H9 (cell line): ENCODE data around the gene MELK. TPM values are rescaled to one million over a fixed set of nuclear protein-coding genes. Genes with fewer than 3 reads are reported as not detected.

ENCODE experiments used
- DNase-seq: peaks from one replicate; pipeline ENCODE4 v3.0.0-alpha.2; 2017
- H2AFZ ChIP-seq: one replicate; pipeline ENCODE4 v1.6.1; 2013; ENCODE audit warnings: mild to moderate bottlenecking, low read length, control low read depth, moderate library complexity
- H2AK5ac ChIP-seq: 2 replicates; pipeline ENCODE4 v1.6.1; 2013; ENCODE audit warnings: low read length, control low read depth, mixed read lengths; ENCODE audit not compliant: insufficient read length
- H2BK120ac ChIP-seq: one replicate; pipeline ENCODE4 v1.6.1; 2013; ENCODE audit warnings: low read depth, mild to moderate bottlenecking, low read length, control low read depth, inconsistent platforms; ENCODE audit not compliant: poor library complexity, severe bottlenecking
- H2BK12ac ChIP-seq: 2 replicates; pipeline ENCODE4 v1.6.1; 2013; ENCODE audit warnings: low read length, control low read depth, mixed read lengths, low read depth; ENCODE audit not compliant: insufficient read length
- H2BK15ac ChIP-seq: 2 replicates; pipeline ENCODE4 v1.6.1; 2013; ENCODE audit warnings: low read depth, low read length, control low read depth
- H2BK20ac ChIP-seq: one replicate; pipeline ENCODE4 v1.6.1; 2013; ENCODE audit warnings: low read depth, mild to moderate bottlenecking, low read length, control low read depth, inconsistent platforms; ENCODE audit not compliant: poor library complexity, severe bottlenecking
- H2BK5ac ChIP-seq: 2 replicates; pipeline ENCODE4 v1.6.1; 2013; ENCODE audit warnings: low read length, control low read depth, mixed read lengths; ENCODE audit not compliant: insufficient read length
- H3K14ac ChIP-seq: 2 replicates; pipeline ENCODE4 v1.6.1; 2013; ENCODE audit warnings: low read length, control low read depth; ENCODE audit not compliant: insufficient read depth
- H3K18ac ChIP-seq: 2 replicates; pipeline ENCODE4 v1.6.1; 2013; ENCODE audit warnings: low read depth, mild to moderate bottlenecking, mixed read lengths, low read length, control low read depth; ENCODE audit not compliant: insufficient read length
- H3K23ac ChIP-seq: 2 replicates; pipeline ENCODE4 v1.6.1; 2013; ENCODE audit warnings: low read length, control low read depth, mixed read lengths, low read depth; ENCODE audit not compliant: insufficient read length
- H3K23me2 ChIP-seq: 2 replicates; pipeline ENCODE4 v1.6.1; 2013; ENCODE audit warnings: low read depth, mild to moderate bottlenecking, mixed read lengths, low read length, control low read depth; ENCODE audit not compliant: insufficient read length, poor library complexity, severe bottlenecking
- H3K27ac ChIP-seq: 2 replicates; pipeline ENCODE4 v1.5.1; 2013; ENCODE audit warnings: low read length, control low read depth, mixed read lengths, low read depth; ENCODE audit not compliant: insufficient read length
- H3K27me3 ChIP-seq: 2 replicates; pipeline ENCODE4 v1.6.1; 2013; ENCODE audit warnings: low read length, control low read depth, inconsistent platforms; ENCODE audit not compliant: insufficient read depth
- H3K4ac ChIP-seq: 2 replicates; pipeline ENCODE4 v1.6.1; 2013; ENCODE audit warnings: low read depth, mild to moderate bottlenecking, control low read depth, inconsistent platforms, low read length, moderate library complexity
- H3K4me1 ChIP-seq: 2 replicates; pipeline ENCODE4 v1.6.1; 2013; ENCODE audit warnings: low read length, control low read depth, inconsistent platforms; ENCODE audit not compliant: insufficient read depth
- H3K4me2 ChIP-seq: 2 replicates; pipeline ENCODE4 v1.6.1; 2013; ENCODE audit warnings: low read length, control low read depth, mixed read lengths; ENCODE audit not compliant: insufficient read length, insufficient read depth
- H3K56ac ChIP-seq: 2 replicates; pipeline ENCODE4 v1.6.1; 2013; ENCODE audit warnings: low read depth, mild to moderate bottlenecking, mixed read lengths, low read length, control low read depth; ENCODE audit not compliant: insufficient read length
- H3K79me1 ChIP-seq: 2 replicates; pipeline ENCODE4 v1.6.1; 2013; ENCODE audit warnings: low read depth, mild to moderate bottlenecking, moderate library complexity, low read length, control low read depth, inconsistent platforms; ENCODE audit not compliant: insufficient read depth, poor library complexity, severe bottlenecking
- H3K79me2 ChIP-seq: 2 replicates; pipeline ENCODE4 v1.6.1; 2013; ENCODE audit warnings: low read length, control low read depth, inconsistent platforms; ENCODE audit not compliant: insufficient read depth
- H3K9ac ChIP-seq: 2 replicates; pipeline ENCODE4 v1.6.1; 2013; ENCODE audit warnings: low read length, control low read depth, mixed read lengths; ENCODE audit not compliant: insufficient read length; ENCODE audit errors: extremely low read depth
- H3K9me3 ChIP-seq: one replicate; pipeline ENCODE4 v1.6.1; 2013; ENCODE audit warnings: low read depth, low read length, inconsistent platforms; ENCODE audit not compliant: control insufficient read depth
- H3T11ph ChIP-seq: one replicate; pipeline ENCODE4 v1.6.1; 2013; ENCODE audit warnings: mild to moderate bottlenecking, low read length, control low read depth, inconsistent platforms
- H4K20me1 ChIP-seq: one replicate; pipeline ENCODE4 v1.6.1; 2013; ENCODE audit not compliant: control insufficient read depth, insufficient read length, insufficient read depth
- H4K5ac ChIP-seq: 2 replicates; pipeline ENCODE4 v1.6.1; 2013; ENCODE audit warnings: low read depth, mild to moderate bottlenecking, mixed read lengths, low read length, control low read depth; ENCODE audit not compliant: insufficient read length
- H4K8ac ChIP-seq: replicated peaks from 2 replicates; pipeline ENCODE4 v1.6.1; 2013; ENCODE audit warnings: low read length, control low read depth, mixed read lengths, low read depth; ENCODE audit not compliant: insufficient read length
- H4K91ac ChIP-seq: 2 replicates; pipeline ENCODE4 v1.6.1; 2013; ENCODE audit warnings: low read depth, mild to moderate bottlenecking, moderate library complexity, mixed read lengths, low read length, control low read depth; ENCODE audit not compliant: insufficient read length
- H3K27ac Mint-ChIP-seq, 3 experiments: 2 replicates in 2 of 3; 3 replicates in 1 of 3; pipeline ENCODE4 v1.8.0; 2020 to 2021; ENCODE audit warnings: mixed read lengths in 3 of 3, mild to moderate bottlenecking in 1 of 3, moderate library complexity in 1 of 3
- H3K27me3 Mint-ChIP-seq: 2 replicates; pipeline ENCODE4 v1.8.0; 2021; ENCODE audit warnings: low read depth, mild to moderate bottlenecking, moderate library complexity, mixed read lengths
- H3K36me3 Mint-ChIP-seq, 3 experiments: 2 replicates in 2 of 3; 3 replicates in 1 of 3; pipeline ENCODE4 v1.8.0; 2020 to 2021; ENCODE audit warnings: low read depth in 3 of 3, mixed read lengths in 3 of 3; ENCODE audit not compliant: insufficient read depth in 1 of 3
- H3K4me1 Mint-ChIP-seq, 2 experiments: 2 replicates each; pipeline ENCODE4 v1.8.0; 2020; ENCODE audit warnings: mixed read lengths in 2 of 2
- H3K4me3 Mint-ChIP-seq, 2 experiments: 2 replicates in 1 of 2; 3 replicates in 1 of 2; pipeline ENCODE4 v1.8.0; 2020 to 2021; ENCODE audit warnings: mild to moderate bottlenecking in 2 of 2, mixed read lengths in 2 of 2, moderate library complexity in 1 of 2
- H3K9me3 Mint-ChIP-seq, 2 experiments: 2 replicates in 1 of 2; 3 replicates in 1 of 2; pipeline ENCODE4 v1.8.0; 2020; ENCODE audit warnings: mild to moderate bottlenecking in 2 of 2, mixed read lengths in 2 of 2, moderate library complexity in 1 of 2
- WGBS: extraction: QIAGEN DNeasy Blood & Tissue Kit; methylation state at CpG from one replicate; pipeline ENCODE4 v1.1.7; 2013; ENCODE audit warnings: missing lambda C conversion rate, low lambda C conversion rate, mixed read lengths; ENCODE audit not compliant: insufficient read length; ENCODE audit errors: extremely low coverage; 5-methylcytosine and 5-hydroxymethylcytosine counted together
- total RNA-seq: library from RNA; stranded (reverse); gene quantifications from 2 replicates; pipeline ENCODE4 v1.2.1, GENCODE V29; 2021
- TF ChIP-seq, protein P1 (sequence below): fragments of 200-600 bp; sonication (generic); conservative IDR thresholded peaks from 3 replicates; pipeline ENCODE4 v1.8.0; 2021; ENCODE audit warnings: antibody characterized with exemption, mild to moderate bottlenecking

The MELK gene
- total RNA-seq, 1 experiment from 2014 or later, result 43.6 TPM

- H2BK12ac ChIP-seq, result no peak overlapping the region
These were observed 20.8 kb upstream of the MELK start for GRCh38 chr9:36551910-36552309.

More at GRCh38 chr9:36551910-36552309, 20.8 kb upstream of the MELK start:
- Histone ChIP-seq H3K9me3 (no peaks in the 10 kb centered on the region), H2BK20ac (no peak overlapping the region), H4K8ac (no peak overlapping the region), H3K27me3 (no peaks in the 10 kb centered on the region), H3K27ac (no peak overlapping the region), H3K23ac (no peak overlapping the region), H3T11ph (no peak overlapping the region), H2BK5ac (no peak overlapping the region), H4K91ac (no peak overlapping the region), H3K79me1 (no peaks in the 10 kb centered on the region), H3K14ac (no peak overlapping the region), H3K79me2 (no peaks in the 10 kb centered on the region), H2BK120ac (no peak overlapping the region), H3K4ac (no peak overlapping the region), H4K5ac (no peak overlapping the region), H2BK15ac (no peak overlapping the region), H2AK5ac (no peak overlapping the region), H3K4me1 (peaks cover 4% of the 10 kb centered on the region; the same call in 1 of the 2 replicates), H2AFZ (no peak overlapping the region), H4K20me1 (no peaks in the 10 kb centered on the region), H3K9ac (no peak overlapping the region), H3K23me2 (no peaks in the 10 kb centered on the region), H3K56ac (no peak overlapping the region), H3K18ac (no peak overlapping the region), H3K4me2 (no peak overlapping the region)
- DNase-seq, result no peak
- no peak overlapping the region for H3K4me3 Mint-ChIP-seq
- H3K9me3 Mint-ChIP-seq, result no peaks in the 10 kb centered on the region
- no peaks in the 10 kb centered on the region for H3K27me3 Mint-ChIP-seq
- H3K4me1 Mint-ChIP-seq, result peaks cover 8 to 11% of the 10 kb centered on the region in 2 experiments
- H3K27ac Mint-ChIP-seq, result peak overlapping the region in 2 of 3 experiments; percentile 40 to 87; a peak in 1 of 7 replicates
- TF ChIP-seq, protein P1, sequence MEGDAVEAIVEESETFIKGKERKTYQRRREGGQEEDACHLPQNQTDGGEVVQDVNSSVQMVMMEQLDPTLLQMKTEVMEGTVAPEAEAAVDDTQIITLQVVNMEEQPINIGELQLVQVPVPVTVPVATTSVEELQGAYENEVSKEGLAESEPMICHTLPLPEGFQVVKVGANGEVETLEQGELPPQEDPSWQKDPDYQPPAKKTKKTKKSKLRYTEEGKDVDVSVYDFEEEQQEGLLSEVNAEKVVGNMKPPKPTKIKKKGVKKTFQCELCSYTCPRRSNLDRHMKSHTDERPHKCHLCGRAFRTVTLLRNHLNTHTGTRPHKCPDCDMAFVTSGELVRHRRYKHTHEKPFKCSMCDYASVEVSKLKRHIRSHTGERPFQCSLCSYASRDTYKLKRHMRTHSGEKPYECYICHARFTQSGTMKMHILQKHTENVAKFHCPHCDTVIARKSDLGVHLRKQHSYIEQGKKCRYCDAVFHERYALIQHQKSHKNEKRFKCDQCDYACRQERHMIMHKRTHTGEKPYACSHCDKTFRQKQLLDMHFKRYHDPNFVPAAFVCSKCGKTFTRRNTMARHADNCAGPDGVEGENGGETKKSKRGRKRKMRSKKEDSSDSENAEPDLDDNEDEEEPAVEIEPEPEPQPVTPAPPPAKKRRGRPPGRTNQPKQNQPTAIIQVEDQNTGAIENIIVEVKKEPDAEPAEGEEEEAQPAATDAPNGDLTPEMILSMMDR, result no peak
- no peaks in the 10 kb centered on the region for H3K36me3 Mint-ChIP-seq
- WGBS, result no CpG with 5 or more reads among the region's 6 CpGs
